ENCODE measurements around the gene C2orf92.
"Not testable (repeated sequence)": the region's sequence is repeated elsewhere in the genome, so short reads cannot be mapped to it uniquely, and the experiment has no call there.

C2orf92 gene

DNA sequence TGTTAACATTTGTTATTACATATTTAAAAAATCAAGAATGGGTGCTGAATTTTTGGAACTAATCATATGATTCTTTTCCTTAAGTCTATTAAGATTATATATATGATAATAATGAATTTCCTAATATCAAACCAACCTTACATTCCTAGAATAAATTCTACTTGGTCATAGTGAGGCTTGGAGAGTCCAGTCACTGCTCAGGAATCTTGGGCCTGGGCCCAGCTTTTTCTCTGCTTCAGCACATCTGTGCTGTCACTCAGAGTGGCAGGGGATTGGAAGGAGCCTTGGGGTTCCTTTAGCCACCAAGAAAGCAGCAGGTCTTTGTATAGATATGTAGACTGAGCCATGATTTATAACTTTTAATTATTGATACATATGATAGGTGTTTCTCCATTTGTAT, 24.0 kb downstream of the C2orf92 start:
- DNase-seq (ENCODE audit: low read depth in 2 of 2) = no peak

DNA sequence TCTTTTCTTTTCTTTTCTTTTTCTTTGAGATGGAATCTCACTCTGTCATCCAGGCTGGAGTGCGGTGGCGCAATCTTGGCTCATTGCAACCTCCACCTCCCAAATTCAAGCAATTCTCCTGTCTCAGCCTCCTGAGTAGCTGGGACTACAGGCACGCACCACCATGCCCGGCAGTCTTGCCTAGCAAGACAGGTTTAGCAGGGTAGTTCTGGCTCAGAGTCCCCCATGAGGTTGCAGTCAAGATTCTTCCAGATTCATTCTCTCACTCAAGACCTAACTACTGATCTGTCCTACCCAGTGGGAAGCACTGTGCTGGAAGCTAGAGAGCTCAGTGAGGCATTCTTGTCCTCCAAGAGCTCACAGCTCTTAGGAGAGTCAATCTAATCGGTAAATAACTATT, 26.2 kb downstream of the C2orf92 start:
- DNase-seq (ENCODE audit: low read depth in 2 of 2) = no peak

DNA sequence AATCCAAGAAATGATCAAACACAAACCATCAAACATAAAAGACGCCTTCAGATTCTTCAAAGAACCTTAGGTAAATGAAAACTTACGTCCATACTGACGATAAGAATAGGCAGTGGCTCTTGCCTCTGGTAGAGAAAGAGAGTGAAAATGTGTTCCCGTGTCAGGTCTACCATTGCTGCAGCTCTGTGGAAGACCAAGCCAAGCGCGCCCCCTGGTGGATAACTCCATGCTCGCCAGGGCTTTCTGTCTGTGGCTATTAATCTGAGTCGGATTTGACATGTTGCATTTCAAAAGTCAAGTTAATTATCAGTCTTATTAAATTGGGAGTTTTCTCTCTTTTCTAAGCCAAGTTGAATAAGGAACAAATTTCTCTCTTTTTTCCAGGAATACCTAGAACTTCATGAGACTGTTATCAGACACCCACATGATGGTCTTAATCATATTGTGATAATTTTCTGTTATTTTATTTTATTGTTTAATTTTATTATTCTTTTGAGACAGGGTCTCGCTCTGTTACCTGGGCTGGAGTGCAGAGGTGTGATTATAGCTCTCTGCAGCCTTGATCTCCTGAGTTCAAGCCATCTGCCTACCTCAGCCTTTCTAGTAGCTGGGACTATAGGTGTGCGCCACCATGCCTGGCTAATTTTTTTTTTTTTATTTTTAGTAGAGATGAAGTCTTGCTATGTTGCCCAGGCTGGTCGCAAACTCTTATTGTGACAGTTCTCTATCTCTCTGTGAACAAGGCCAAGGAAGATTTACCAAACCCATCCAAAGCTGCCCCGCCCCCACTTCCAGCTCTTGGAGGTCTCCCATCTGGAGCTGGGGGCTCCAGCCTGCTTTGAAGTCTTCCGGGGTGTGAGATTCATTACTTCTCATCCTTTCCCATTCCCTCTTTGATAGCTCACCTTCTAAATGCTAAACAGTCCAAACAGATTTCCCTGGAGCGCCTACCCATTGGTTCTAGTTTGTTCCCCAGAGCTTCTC, 28.0 kb downstream of the C2orf92 start:
- peak; percentile 31 to 45 for DNase-seq (ENCODE audit: low read depth in 2 of 2)

DNA sequence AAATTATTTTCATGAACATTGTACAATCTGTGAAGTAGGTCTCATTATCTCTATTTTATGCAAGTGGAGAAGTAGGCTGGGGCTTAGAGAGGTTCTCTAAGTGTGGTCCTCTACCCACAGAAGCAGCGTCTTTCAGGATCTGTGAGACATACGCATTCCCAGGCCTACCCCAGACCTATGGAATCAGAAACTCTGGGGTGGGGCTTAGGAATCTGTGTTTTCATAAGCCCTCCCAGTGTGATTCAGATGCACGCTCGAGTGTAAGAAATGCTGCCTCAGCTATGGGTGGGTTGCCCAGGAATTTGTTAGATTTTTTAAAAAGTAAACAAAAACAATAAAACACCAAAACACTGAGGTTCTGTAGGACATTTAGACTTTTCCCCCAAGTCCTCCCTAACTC, 29.0 kb downstream of the C2orf92 start:
- no peak for DNase-seq (ENCODE audit: low read depth in 2 of 2)

DNA sequence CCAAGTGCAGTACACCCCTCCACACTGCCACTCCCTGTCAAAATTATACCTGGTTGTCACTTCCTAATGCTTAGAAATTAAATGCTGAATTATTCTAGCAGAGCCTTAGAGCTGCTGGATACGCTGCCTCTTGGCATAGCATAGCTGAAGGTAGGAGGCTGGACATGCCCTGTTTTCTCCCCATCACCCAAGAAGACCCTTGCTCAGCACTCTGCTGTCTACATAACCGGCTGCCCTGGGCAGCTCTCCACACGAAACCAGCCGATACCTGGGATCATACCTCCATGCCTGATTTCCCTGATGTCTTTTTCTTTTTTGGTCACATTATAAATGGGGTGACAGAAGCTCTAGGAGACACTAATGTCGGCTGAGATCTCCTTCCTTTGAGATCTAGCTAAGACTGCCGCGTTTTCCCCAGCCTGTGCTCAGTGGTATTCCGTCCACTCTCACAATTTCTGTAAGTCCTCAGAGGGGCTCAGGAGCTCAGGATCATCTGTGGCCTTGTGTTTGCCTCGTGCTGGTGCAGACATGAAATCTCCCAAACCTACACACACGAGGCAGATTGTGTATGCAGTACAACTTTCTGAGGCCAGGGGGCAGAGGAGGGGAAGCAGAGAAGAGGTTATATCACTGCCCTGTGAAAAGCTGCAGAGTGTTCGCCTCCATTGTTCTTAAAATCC, 30.4 kb downstream of the C2orf92 start:
- DNase-seq (ENCODE audit: low read depth in 2 of 2) = peak; percentile 14 to 20

DNA sequence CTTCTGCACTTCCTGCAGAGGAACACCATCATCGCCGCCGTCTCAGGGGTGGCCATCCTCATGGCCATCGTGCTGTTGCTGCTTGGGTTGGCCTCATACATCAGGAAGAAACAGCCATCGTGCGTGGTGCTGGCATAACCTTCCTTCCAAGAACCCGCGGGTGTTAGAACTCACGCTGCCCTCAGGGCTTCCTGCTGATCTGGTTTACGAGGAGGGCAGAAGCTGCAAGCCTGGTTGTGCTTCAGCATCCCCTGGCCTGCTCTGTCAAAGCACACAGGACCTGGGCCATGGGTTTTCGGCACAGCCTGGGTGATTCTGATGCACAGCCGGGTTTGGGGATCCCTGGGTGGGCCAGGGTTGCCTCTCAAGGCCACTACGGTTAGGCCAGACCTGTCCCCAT, 31.7 kb downstream of the C2orf92 start:
- no peak for DNase-seq (ENCODE audit: low read depth in 2 of 2)

DNA sequence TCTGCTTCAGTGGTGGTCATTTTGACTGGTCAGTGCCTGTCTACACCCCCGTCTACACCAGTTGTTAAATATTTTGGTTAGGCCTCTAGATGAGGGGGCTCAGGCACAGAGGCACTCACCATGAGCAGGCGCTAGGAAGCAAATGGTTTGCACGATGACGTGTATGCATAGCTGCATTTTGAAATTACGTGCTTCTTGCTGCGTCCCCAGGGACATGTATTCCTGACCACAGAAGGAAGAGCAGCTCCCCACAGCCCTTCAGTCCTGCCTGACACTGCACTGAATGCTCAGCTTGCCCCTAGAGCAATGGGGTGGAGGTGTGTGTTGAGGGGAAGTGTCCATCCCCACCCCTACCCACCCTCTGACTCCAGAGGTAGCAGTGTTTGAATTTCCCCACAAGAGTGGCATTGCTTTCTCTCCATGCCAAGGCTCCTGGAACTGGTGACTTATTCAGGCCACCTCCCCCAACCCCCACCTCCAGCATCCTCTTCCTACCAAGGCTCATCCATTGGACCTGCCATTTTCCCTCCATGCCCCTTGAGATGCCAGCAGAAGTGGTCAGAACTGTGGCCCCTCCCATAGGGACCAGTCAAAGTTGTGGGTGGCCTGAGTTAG, 32.4 kb downstream of the C2orf92 start:
- no peak for DNase-seq (ENCODE audit: low read depth in 2 of 2)

DNA sequence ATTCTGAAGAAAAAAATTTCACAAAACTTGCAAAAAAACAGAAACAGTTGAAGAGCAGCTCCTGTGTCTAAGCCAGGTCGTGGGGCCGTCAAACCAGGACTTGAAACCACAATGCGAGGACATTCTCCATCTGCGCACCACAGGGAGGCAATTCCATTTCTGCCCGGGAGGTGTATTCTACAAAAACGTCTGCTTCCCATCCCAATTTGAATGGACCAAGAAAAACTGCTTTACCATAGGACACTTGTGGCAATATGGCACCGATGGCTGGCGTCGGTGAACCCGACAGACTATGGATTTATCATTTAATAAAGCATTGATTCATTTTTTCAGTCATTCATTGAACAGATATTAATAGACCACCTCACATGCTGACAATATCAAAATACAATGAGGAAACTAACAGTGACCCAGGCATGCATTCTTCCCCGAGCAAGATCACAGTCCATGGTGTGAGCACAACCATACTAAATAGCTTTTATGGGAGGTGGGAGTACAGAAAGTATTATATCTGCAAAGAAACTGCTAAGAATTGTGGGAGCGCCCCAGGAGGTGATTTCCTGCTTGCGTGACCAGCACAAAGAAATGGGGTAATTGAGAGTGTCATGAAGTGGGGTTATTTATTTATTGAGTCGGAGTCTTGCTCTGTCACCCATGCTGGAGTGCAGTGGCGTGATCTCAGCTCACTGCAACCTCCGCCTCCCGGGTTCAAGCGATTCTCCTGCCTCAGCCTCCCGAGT, 33.4 kb downstream of the C2orf92 start:
- no peak for DNase-seq (ENCODE audit: low read depth in 2 of 2)

DNA sequence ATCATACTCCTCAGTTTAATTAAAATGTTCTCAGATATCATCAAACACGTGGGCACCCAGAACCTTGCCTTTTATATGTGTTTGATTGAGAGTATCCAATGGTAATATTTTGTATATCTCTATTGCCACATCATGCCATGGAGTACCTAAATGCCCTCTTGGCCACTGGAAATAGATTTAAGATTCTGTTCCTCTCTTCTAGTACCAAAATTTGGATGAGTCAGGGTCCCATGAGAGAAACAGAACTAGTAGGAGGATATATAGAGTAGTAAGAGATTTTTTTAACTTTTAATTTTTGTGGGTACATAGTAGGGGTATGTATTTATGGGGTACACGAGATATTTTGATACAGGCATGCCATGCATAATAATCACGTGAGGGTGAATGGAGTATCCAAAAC, 34.2 kb downstream of the C2orf92 start:
- DNase-seq (ENCODE audit: low read depth in 2 of 2) = no peak

DNA sequence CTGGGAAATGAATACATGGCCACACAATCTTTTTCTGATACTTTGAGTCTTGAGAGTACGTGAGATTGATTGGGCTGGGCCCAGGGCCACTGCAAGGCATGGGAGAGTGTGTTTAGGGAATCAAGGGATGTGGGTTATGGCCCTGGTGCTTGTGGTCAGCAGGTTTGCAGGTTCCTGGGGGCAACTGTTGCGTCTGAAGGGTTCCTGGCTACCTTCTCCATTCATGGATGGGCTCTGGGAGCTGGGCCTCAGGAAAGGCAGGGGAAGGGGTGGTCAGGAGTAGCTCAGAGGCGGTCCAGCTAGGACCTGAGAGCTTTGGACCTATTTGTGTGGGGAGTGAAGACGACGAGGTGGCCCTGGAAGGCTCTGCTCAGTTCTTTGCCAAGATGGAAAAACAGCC, 35.5 kb downstream of the C2orf92 start:
- DNase-seq (ENCODE audit: low read depth in 2 of 2) = no peak

DNA sequence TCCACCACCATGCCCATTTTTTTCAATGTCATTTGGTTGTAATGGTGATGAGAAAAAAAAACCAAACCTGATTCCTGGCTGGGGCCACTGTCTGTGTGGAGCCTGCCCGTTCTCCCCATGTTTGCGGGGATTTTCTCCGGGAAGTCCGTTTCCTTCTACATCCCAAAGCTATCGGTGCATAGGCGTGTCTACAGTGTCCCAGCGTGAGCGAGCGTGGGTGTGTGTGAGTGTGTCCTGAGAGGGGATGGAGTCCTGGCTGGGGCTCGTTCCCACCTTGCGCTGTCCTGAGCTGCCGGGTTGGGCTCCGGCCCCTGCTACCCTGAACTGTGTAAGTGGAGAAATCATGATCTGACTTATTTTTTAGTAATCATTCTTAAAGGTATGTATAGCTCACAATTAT, 36.6 kb downstream of the C2orf92 start:
- DNase-seq (ENCODE audit: low read depth in 2 of 2) = no peak

DNA sequence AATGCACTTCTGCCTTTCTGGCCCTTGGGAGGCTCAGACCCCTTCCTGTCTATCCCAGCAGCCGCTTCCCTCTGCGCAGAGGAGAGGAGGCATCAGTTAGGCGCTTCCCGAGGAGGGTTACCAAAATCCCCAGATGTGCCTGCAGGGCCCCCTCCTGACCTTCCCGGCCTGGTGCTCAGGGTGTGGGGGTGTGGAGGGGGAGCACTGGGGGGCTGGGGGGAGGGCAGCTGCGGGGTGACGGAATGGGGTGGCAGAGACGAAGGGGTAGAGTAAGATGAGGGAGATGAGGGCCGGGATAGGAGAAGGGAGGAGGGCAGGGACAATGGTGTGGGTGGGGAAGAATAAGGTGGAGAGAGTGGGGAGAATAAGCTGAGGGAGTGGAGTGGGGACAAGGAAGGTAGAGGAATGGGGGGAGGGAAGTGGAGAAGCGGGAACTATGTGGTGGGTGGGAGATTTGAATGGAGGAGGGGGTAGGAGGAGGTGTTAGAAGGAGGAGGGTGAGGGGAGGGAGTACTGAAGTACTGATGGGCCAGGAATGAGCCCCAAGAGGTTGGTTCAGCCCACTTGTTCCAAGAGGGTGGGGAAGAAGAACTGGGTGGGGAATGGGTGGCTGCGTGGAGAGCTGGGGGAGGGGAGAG, 37.3 kb downstream of the C2orf92 start:
- DNase-seq (ENCODE audit: low read depth in 2 of 2) = no peak

DNA sequence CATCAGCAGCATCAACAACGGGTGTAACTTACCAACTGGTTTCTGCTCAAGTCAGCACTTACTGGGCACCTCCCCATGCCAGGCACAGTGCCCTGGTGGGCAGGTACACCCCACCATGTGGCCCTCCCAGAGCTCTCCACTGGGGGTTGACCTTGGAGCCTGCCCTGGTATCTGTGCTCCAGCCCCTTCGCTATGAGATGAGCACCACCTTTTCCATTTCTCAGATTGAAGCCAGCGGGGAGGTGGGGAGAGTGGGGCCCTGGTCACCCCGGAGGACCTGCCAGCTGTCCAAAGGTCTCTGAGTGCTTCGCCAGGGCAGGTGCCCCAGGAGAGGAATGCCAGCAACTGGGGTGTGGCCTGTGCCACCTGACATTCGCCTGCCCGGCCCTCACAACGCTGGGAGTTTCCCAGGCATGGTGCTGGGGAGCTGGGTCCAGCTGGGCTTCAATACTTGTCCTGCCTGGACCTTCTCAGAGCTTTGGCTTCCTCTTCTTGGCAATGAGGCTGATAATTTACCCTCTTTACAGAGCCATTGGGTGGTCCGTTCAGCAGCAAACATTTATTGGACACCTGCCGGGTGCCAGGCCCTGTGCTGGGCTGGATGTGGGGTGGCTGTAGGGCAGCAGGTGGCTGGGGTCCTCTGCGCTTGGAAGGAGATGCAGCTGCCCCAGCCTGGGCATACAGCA, 38.0 kb downstream of the C2orf92 start:
- no peak for DNase-seq (ENCODE audit: low read depth in 2 of 2)

DNA sequence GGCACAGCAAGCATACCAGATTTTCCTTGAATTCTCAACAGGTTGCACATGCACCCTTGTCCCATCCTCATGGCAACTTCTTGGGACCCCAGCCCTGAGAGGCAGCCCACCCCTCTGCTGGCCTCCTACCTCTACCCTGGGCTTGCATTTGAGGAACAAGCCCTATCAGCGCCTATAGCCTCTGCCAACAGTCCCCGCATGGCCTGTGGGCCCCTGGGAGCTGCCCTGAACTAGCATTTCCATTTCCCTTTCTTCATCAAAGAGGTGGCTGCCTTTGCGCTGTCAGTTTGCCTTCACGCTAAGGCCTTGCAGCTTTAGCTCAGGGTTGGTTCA, 38.5 kb downstream of the C2orf92 start:
- no peak for DNase-seq (ENCODE audit: low read depth in 2 of 2)

DNA sequence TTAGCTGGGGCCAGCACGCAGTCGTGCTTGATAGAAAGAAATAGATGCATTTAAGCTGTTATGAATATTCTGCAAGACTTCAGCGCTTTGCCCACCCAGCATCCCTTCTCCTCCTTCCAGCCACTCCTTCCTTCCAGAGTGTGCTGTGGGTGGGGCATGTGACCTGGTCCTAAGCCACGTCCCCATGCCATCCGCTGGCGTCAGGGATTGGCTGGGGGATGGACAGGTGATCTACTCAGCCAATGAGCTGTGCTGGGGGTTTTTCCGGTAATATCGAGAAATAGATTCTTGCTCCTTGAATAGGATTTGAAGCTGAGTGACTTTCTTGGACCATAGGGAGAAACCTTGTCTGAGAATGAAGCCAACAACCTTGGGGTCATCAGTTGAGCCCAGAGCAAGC, 39.1 kb downstream of the C2orf92 start:
- DNase-seq (ENCODE audit: low read depth in 2 of 2) = no peak

DNA sequence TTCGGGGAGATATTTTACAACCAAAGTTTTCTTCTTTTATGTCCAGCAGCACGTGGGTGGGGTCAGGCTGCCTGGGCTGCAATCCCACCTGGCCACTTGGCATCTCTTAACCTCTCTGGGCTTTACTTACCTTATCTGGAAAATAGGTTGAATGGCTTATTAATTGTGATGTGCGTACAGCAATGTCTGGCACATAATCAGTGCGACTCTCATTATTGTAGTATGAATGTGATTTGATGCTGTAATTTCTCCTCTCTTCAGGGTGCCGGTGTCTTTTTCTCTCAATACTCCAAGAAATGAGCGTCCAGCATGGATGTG, 41.8 kb downstream of the C2orf92 start:
- DNase-seq (ENCODE audit: low read depth in 2 of 2) = no peak

DNA sequence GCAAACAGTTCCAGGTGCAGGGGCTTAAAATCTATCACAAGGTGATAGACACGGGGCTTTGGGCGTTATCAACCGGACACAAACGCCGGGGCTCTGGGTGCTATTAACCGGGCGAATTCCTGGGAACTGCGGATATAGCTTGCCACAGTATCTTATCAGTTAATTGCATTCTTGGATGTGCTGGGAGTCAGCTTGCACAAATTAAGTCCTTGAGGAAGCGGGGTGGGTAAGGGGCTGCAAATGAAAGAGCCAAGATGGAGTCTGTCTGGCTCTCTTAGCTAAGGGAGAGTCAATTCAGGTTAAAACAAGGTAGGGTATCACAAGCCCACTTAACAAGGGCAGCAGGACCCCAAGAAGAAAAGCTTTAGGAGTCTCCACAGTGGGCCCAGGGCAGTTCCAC, 42.7 kb downstream of the C2orf92 start:
- not testable (repeated sequence) for DNase-seq (ENCODE audit: low read depth in 2 of 2)

DNA sequence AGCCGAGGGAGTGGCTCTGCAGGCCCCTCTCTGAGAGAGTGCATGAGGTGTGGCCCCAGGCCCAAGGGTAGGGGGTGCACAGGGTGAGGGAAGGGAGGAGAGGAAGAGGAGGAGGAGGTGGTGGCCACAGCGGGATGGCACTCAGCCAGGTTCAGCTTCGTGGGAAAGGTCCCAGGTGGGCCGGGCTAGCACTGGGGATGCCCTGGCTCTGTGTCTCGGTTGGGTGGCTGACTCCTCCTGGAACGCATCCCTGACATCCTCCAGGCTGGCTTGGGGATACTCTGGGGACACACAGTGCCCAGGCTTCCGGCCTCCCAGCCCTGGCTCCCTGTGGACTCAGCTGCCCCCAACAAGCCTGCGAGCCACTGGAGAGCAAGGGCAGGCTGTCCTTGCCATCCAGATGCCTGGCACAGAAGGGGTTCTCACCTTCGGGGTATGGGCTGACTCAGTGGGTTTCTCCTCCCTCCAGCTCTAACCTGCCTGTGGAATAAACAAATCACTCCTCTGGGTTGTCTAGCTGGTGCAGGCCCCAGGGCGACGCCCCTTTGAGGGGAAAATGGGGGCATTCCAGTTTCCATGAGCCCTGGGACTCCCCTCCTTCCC, 43.3 kb downstream of the C2orf92 start:
- no peak for DNase-seq (ENCODE audit: low read depth in 2 of 2)

DNA sequence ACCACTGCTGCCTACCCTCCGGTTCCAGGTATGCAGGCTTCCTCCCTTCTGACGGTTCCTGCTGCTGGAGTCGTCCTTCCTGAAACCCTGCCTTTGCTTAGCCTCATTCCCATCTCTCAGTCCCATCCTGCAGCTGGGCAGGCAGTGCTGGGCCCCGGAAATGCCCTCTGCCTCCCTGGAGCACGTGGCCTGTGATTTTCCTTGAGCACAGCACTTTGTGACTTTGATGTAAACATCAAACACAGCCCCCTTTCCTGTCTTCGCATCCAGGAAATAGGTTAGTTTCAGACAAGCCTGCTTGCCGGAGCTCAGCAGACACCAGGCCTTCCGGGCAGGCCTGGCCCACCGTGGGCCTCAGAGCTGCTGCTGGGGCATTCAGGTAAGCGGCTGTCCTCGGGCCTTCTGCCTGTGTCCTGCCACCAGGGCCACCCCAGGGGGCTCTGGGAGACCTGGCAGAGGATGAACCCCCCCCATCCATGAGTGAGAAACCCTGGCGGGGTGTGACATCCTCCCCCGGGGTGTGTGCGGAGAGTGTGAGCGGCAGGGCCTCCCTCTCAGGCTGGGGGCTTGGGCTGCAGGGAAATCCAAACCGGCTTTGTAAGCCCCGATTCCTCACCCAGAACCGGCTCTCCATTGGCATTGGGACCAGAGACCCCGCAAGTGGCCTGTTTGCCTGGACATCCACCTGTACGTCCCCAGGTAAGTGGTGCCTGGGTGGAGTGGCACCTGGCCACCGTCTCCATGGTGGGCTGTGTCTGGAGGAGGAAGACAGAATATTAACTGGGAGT, 44.0 kb downstream of the C2orf92 start, which contains the start of gene ZAP70:
ZAP70 (plus strand) TSS at position 281 of the 788 bp plus-strand sequence. CDS start 10,461 bp downstream, outside the sequence.
- no peak for DNase-seq (ENCODE audit: low read depth in 2 of 2)
